ENCODE data around the gene CAPN9. TPM values are rescaled to one million over a fixed set of nuclear protein-coding genes. Genes with fewer than 3 reads are reported as not detected.

The CAPN9 gene
- total and polyA plus RNA-seq, 9 of the 15 experiments (the other 6 are each of a cell fraction or from before 2014, with no cell fraction given), result not detected

DNA sequence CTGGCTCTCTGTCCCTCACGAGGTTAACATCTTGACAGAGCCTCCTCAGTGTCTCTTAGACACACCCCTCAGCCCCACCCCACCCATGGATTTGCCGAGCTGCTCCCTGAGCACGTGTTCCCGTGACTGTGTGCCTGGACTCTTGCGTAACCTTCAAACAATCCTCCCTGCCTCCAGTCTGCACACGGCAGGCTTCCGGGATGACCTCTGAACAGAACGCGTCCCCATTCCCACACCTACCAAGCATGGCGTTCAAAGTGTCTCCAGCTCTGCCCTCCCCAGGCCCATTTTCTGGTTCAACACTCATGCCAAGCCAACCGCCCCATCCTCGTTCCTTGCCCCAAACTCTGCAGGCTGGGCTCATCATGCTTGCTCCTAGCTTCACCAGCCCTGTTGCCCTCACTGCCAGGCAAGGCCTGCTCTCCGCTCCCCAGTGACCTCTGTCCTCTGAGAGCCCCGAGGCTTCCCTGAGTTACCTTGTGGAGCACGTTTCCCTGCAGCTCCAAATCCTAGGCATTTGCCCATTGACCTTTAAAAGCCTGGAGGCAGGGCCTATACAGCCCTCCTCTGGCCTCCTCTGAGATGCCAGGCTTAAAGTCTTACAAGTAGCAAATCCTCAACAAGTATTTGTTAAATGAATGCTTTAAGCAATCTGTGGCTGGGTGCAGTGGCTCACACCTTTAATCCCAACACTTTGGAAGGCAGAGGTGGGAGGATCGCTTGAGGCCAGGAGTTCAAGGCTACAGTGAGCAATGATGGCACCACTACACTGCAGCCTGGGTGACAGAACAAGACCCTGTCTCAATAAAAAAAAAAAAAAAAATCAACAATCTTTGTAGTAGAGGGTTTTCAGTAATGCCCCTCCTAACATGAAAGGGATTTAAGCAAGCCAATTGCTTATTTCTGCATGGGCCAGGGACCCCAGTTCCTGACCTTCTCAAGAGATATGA is 38.3 kb upstream of the CAPN9 start (continued):
- TF ChIP-seq PML (IDR thresholded peaks at IDR 0.05; ENCODE audit: low read length), result no peak
- no peak for TF ChIP-seq NCOR1 (IDR thresholded peaks at IDR 0.05)
- TF ChIP-seq SNIP1 (IDR thresholded peaks at IDR 0.05; ENCODE audit: low read depth), result no peak
- TF ChIP-seq MGA (IDR thresholded peaks at IDR 0.05), result peak; percentile 65
- TF ChIP-seq, protein P1, sequence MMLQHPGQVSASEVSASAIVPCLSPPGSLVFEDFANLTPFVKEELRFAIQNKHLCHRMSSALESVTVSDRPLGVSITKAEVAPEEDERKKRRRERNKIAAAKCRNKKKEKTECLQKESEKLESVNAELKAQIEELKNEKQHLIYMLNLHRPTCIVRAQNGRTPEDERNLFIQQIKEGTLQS (IDR thresholded peaks at IDR 0.05), result peak; percentile 67
- TF ChIP-seq, protein P1 (CRISPR knock-in tag; conservative IDR thresholded peaks at IDR 0.05), result no peak
- TF ChIP-seq BHLHE40 (IDR thresholded peaks at IDR 0.05; ENCODE audit: low read length), result peak; percentile 96
- TF ChIP-seq DMBX1 (CRISPR knock-in tag; IDR thresholded peaks at IDR 0.05; ENCODE audit: borderline replicate concordance), result no peak
- TF ChIP-seq MCM3 (IDR thresholded peaks at IDR 0.05), result no peak
- TF ChIP-seq, protein P2, sequence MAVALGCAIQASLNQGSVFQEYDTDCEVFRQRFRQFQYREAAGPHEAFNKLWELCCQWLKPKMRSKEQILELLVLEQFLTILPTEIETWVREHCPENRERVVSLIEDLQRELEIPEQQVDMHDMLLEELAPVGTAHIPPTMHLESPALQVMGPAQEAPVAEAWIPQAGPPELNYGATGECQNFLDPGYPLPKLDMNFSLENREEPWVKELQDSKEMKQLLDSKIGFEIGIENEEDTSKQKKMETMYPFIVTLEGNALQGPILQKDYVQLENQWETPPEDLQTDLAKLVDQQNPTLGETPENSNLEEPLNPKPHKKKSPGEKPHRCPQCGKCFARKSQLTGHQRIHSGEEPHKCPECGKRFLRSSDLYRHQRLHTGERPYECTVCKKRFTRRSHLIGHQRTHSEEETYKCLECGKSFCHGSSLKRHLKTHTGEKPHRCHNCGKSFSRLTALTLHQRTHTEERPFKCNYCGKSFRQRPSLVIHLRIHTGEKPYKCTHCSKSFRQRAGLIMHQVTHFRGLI (CRISPR knock-in tag; IDR thresholded peaks at IDR 0.05), result no peak
- TF ChIP-seq ATF7 (IDR thresholded peaks at IDR 0.05), result peak; percentile 28; the same call in 1 of the 2 replicates
